ENCODE results near the gene DOK6. TPM values are rescaled to one million over a fixed set of nuclear protein-coding genes. Genes with fewer than 3 reads are reported as not detected.
"Not testable (repeated sequence)": the region's sequence is repeated elsewhere in the genome, so short reads cannot be mapped to it uniquely, and the experiment has no call there.

Gene DOK6
- total and polyA plus RNA-seq, 9 of the 15 experiments (the other 6 are each of a cell fraction or from before 2014, with no cell fraction given), result not detected

- H3K4me1 ChIP-seq (replicated peaks in 1 of 2; ENCODE audit: control insufficient read depth in 2 of 2, insufficient read depth in 2 of 2, low read length in 2 of 2); H4K20me1 ChIP-seq (replicated peaks; ENCODE audit: control insufficient read depth, insufficient read depth, low read length); H3K4me2 ChIP-seq (ENCODE audit: insufficient read depth, low read length); POLR2A ChIA-PET; FAIRE-seq; H3K9me1 ChIP-seq (ENCODE audit: control insufficient read depth, insufficient read depth, low read length); H3K79me2 ChIP-seq (ENCODE audit: control insufficient read depth, insufficient read depth, low read length); ATAC-seq; CTCF ChIA-PET (ENCODE audit: low intra/inter-chr PET ratio); in situ Hi-C loops (cut with MboI); H3K27me3 ChIP-seq (ENCODE audit: control insufficient read depth in 2 of 2, insufficient read depth in 2 of 2, low read length in 2 of 2); BruUV-seq (replicated peaks); H3K9me3 ChIP-seq (replicated peaks; ENCODE audit: control insufficient read depth, insufficient read depth, low read depth, low read length); H2AFZ ChIP-seq (ENCODE audit: low read depth, low read length); intact Hi-C loops (cut with micrococcal nuclease); H3K36me3 ChIP-seq (ENCODE audit: control insufficient read depth, insufficient read depth, low read length); H3K27ac ChIP-seq (ENCODE audit: extremely low read depth, low read depth, low read length); H3K4me3 ChIP-seq; H3K9ac ChIP-seq (ENCODE audit: insufficient read depth in 1 of 2, low read depth in 2 of 2, low read length in 2 of 2): not testable (repeated sequence)
- TF ChIP-seq CBFA2T3 (IDR thresholded peaks at IDR 0.05), result peak; percentile 18; the same call in 1 of the 2 replicates
- TF ChIP-seq PRDM10 (IDR thresholded peaks at IDR 0.05; ENCODE audit: partially characterized antibody), result peak; percentile 48
- 0% methylated on average over 2 of the region's 3 CpGs for WGBS (ENCODE audit: insufficient coverage, low coverage, missing lambda C conversion rate)
- DNase-seq (ENCODE audit: extremely low read depth in 1 of 4, low spot score in 3 of 4), result peak in 1 of 4 experiments; percentile 5
Observed at GRCh38 chr18:69879051-69879450, 478.4 kb downstream of the DOK6 start.

DNA sequence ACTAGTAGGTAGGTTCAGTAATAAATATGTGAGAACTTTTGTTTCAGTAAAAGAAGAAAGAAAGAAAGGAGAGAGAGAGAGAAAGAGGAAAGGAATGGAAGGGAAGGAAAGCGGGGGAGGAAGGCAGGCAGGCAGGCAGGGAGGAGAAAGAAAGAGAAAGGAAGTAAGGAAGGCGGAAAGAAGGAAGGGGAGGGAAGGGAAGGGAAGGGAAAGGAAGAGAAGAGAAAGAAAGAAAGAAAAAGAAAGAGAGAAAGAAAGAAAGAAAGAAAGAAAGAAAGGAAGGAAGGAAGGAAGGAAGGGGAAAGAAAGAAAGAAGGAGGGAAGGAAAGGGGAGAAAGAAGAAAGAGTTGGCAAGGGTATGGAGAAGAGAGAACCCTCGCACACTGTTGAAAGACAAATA, 479.4 kb downstream of the DOK6 start:
- ChIA-PET POLR2A (no interaction called here), CTCF (ENCODE audit: low intra/inter-chr PET ratio) (no interaction called here)
- in situ Hi-C loops (cut with MboI) (no loop called here), intact Hi-C loops (cut with micrococcal nuclease) (no loop called here)
- Histone ChIP-seq H3K9ac (ENCODE audit: insufficient read depth in 1 of 2, low read depth in 2 of 2, low read length in 2 of 2) (no peak overlapping the region), H2AFZ (ENCODE audit: low read depth, low read length) (no peak overlapping the region), H3K27me3 (ENCODE audit: control insufficient read depth in 2 of 2, insufficient read depth in 2 of 2, low read length in 2 of 2) (no peaks in the 10 kb centered on the region), H3K9me1 (ENCODE audit: control insufficient read depth, insufficient read depth, low read length) (no peaks in the 10 kb centered on the region), H3K36me3 (ENCODE audit: control insufficient read depth, insufficient read depth, low read length) (no peaks in the 10 kb centered on the region), H3K9me3 (replicated peaks; ENCODE audit: control insufficient read depth, insufficient read depth, low read depth, low read length) (no peaks in the 10 kb centered on the region), H3K27ac (ENCODE audit: extremely low read depth, low read depth, low read length) (no peak overlapping the region), H3K4me2 (ENCODE audit: insufficient read depth, low read length) (no peak overlapping the region), H3K79me2 (ENCODE audit: control insufficient read depth, insufficient read depth, low read length) (no peaks in the 10 kb centered on the region), H3K4me3 (no peak overlapping the region), H4K20me1 (replicated peaks; ENCODE audit: control insufficient read depth, insufficient read depth, low read length) (no peaks in the 10 kb centered on the region), H3K4me1 (replicated peaks in 1 of 2; ENCODE audit: control insufficient read depth in 2 of 2, insufficient read depth in 2 of 2, low read length in 2 of 2) (no peaks in the 10 kb centered on the region)
- DNase-seq (ENCODE audit: extremely low read depth in 1 of 4, low spot score in 3 of 4), result no peak
- WGBS (ENCODE audit: insufficient coverage, low coverage, missing lambda C conversion rate), result 33% methylated on average over 2 of the region's 3 CpGs
- ATAC-seq, result no peak
- TF ChIP-seq TARDBP (IDR thresholded peaks at IDR 0.05) (no peak), ZNF561 (CRISPR knock-in tag; conservative IDR thresholded peaks at IDR 0.05) (no peak), GATAD2B (IDR thresholded peaks at IDR 0.05; ENCODE audit: borderline replicate concordance) (no peak)
- TF ChIP-seq, protein P1, sequence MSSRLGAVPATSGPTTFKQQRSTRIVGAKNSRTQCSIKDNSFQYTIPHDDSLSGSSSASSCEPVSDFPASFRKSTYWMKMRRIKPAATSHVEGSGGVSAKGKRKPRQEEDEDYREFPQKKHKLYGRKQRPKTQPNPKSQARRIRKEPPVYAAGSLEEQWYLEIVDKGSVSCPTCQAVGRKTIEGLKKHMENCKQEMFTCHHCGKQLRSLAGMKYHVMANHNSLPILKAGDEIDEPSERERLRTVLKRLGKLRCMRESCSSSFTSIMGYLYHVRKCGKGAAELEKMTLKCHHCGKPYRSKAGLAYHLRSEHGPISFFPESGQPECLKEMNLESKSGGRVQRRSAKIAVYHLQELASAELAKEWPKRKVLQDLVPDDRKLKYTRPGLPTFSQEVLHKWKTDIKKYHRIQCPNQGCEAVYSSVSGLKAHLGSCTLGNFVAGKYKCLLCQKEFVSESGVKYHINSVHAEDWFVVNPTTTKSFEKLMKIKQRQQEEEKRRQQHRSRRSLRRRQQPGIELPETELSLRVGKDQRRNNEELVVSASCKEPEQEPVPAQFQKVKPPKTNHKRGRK (tag; IDR thresholded peaks at IDR 0.05), result peak; percentile 47; the same call in 1 of the 2 replicates
- BruUV-seq (replicated peaks), result no TSS peak
- no peak for FAIRE-seq
